HepG2 (cell line): ENCODE results near the gene SH2B2. TPM values are rescaled to one million over a fixed set of nuclear protein-coding genes. Genes with fewer than 3 reads are reported as not detected.
A peak's percentile ranks its signal among the peaks of the same experiment; 100 is the strongest.

Experiments used
- AHDC1 ChIP-seq: sonication (generic); formaldehyde crosslinking; IDR thresholded peaks from 2 replicates; pipeline ENCODE4 v1.5.1; 2020; ENCODE audit warnings: mild to moderate bottlenecking, missing genetic modification reagents, borderline replicate concordance
- KDM3A ChIP-seq: IDR thresholded peaks from 2 replicates; pipeline ENCODE4 v1.6.1; 2018; ENCODE audit warnings: low read depth, missing compliant biosample characterization
- MXD3 ChIP-seq: IDR thresholded peaks from 2 replicates; pipeline ENCODE4 v1.6.1; 2016; ENCODE audit warnings: mild to moderate bottlenecking, missing biosample characterization, missing genetic modification reagents
- RNF2 ChIP-seq: fragments of 450-650 bp; conservative IDR thresholded peaks from 2 replicates; pipeline ENCODE4 v1.6.1; 2016; ENCODE audit warnings: low read depth
- SKIL ChIP-seq: sonication (generic); formaldehyde crosslinking; IDR thresholded peaks from 2 replicates; pipeline ENCODE4 v1.8.0; 2022; ENCODE audit warnings: missing genetic modification reagents, mild to moderate bottlenecking, moderate library complexity, borderline replicate concordance
- UBTF ChIP-seq: sonication (generic); formaldehyde crosslinking; IDR thresholded peaks from 2 replicates; pipeline ENCODE4 v1.4.0; 2020; ENCODE audit warnings: mild to moderate bottlenecking, missing genetic modification reagents
- ZNF263 ChIP-seq: sonication (generic); formaldehyde crosslinking; IDR thresholded peaks from 2 replicates; pipeline ENCODE4 v1.4.0; 2020; ENCODE audit warnings: missing genetic modification reagents
- ZNF318 ChIP-seq: sonication (generic); formaldehyde crosslinking; IDR thresholded peaks from 2 replicates; pipeline ENCODE4 v1.4.0; 2020; ENCODE audit warnings: mild to moderate bottlenecking, missing genetic modification reagents
- polyA plus RNA-seq, 8 experiments: library from polyadenylated mRNA; depleted of rRNA in 3 of 8; stranded (reverse) in 7 of 8; unstranded in 1 of 8; fragments of >200 nt; fragmentation: Illumina TruSeq in 4 of 8; extraction: Trizol in 4 of 8; gene quantifications; 2 replicates each; pipeline versions ENCODE4 v1.2.1 to v1.2.3, GENCODE V29; 2011 to 2016; ENCODE audit warnings: low read depth in 4 of 8, missing spikeins in 1 of 8, mixed read lengths in 1 of 8; ENCODE audit not compliant: insufficient read depth in 1 of 8
- total RNA-seq, 5 experiments: library from RNA; depleted of rRNA; stranded (reverse); fragments of >200 nt; fragmentation: Illumina TruSeq; extraction: Trizol; gene quantifications; 2 replicates each; pipeline ENCODE4 v1.2.3, GENCODE V29; 2016; ENCODE audit warnings: low read depth in 1 of 5

The SH2B2 gene
- total and polyA plus RNA-seq, 2 of the 13 experiments (the other 11 are each of a cell fraction or from before 2014, with no cell fraction given): 0.46 to 1.3 TPM

- TF ChIP-seq SKIL (CRISPR knock-in tag): no peak
- peak; percentile 59 for TF ChIP-seq ZNF263 (CRISPR knock-in tag)
- no peak for TF ChIP-seq RNF2
- no peak; the same call in 1 of the 2 replicates for TF ChIP-seq UBTF (CRISPR knock-in tag)
- TF ChIP-seq AHDC1 (CRISPR knock-in tag): 0 out of 2 replicates have a peak, but pooled peaks have one; percentile 33
- peak; percentile 85 for TF ChIP-seq KDM3A (CRISPR knock-in tag)
- no peak for TF ChIP-seq MXD3 (CRISPR knock-in tag)
- TF ChIP-seq ZNF318 (CRISPR knock-in tag): peak; percentile 81; the same call in 1 of the 2 replicates
These were observed 14.4 kb upstream of the SH2B2 start (continued) for GRCh38 chr7:102272075-102272916.
